SK-N-SH (cell line): ENCODE results near the gene EGLN3. TPM values are rescaled to one million over a fixed set of nuclear protein-coding genes. Genes with fewer than 3 reads are reported as not detected.

Source experiments
- CTCF ChIA-PET: fragments of 300-600, 350-600 bp; formaldehyde crosslinking; extraction: SDS; loops from one replicate; lab custom pipeline; 2021; lab: Yijun Ruan, JAX
- POLR2A ChIA-PET: fragments of 350-600 bp; sonication (Branson Sonifier 250); formaldehyde crosslinking; extraction: SDS; loops from one replicate; lab custom pipeline; 2020; ENCODE audit warnings: antibody characterized with exemption, inconsistent platforms; lab: Yijun Ruan, JAX
- DNase-seq: peaks from one replicate; pipeline ENCODE4 v3.0.0; 2012
- H2AFZ ChIP-seq: fragments of 200-600 bp; sonication (generic); 2 replicates; pipeline ENCODE4 v1.8.1; 2016; ENCODE audit warnings: antibody characterized with exemption, mild to moderate bottlenecking, low read depth
- H3F3A ChIP-seq: fragments of 200-600 bp; sonication (generic); replicated peaks from 2 replicates; pipeline ENCODE3; 2016; ENCODE audit warnings: antibody characterized with exemption, mild to moderate bottlenecking; ENCODE audit not compliant: insufficient read depth
- H3K27ac ChIP-seq, 2 experiments: fragments of 200-500 bp in 1 of 2; fragments of 200-600 bp in 1 of 2; sonication (Bioruptor generic) in 1 of 2; sonication (generic), shearing (Covaris generic) in 1 of 2; 2 replicates each; pipeline versions ENCODE4 v1.5.1 to v1.6.1; 2014 to 2016; ENCODE audit warnings: low read depth in 2 of 2, inconsistent platforms in 1 of 2, low read length in 1 of 2, mild to moderate bottlenecking in 1 of 2, mixed read lengths in 1 of 2
- H3K27me3 ChIP-seq: fragments of 200-600 bp; sonication (generic), shearing (Covaris generic); 2 replicates; pipeline ENCODE4 v1.6.1; 2016; ENCODE audit warnings: mixed run types; ENCODE audit not compliant: insufficient read depth
- H3K36me3 ChIP-seq, 2 experiments: fragments of 200-500 bp in 1 of 2; fragments of 200-600 bp in 1 of 2; sonication (Bioruptor generic) in 1 of 2; sonication (generic) in 1 of 2; replicated peaks in 1 of 2; 2 replicates each; pipeline versions ENCODE3 to v1.5.1; 2014 to 2016; ENCODE audit warnings: low read length in 1 of 2, mild to moderate bottlenecking in 1 of 2; ENCODE audit not compliant: insufficient read depth in 2 of 2, control insufficient read depth in 1 of 2
- H3K4me1 ChIP-seq, 2 experiments: fragments of 200-500 bp in 1 of 2; fragments of 200-600 bp in 1 of 2; sonication (Bioruptor generic) in 1 of 2; sonication (generic), shearing (Covaris generic) in 1 of 2; 2 replicates each; pipeline versions ENCODE4 v1.5.1 to v1.6.1; 2014 to 2016; ENCODE audit warnings: low read depth in 1 of 2, low read length in 1 of 2, mixed run types in 1 of 2; ENCODE audit not compliant: insufficient read depth in 2 of 2, control insufficient read depth in 1 of 2
- H3K4me2 ChIP-seq: fragments of 200-600 bp; sonication (generic), shearing (Covaris generic); 2 replicates; pipeline ENCODE4 v1.6.1; 2017; ENCODE audit warnings: mixed run types
- H3K4me3 ChIP-seq, 2 experiments: fragments of 200-500 bp in 1 of 2; fragments of 200-600 bp in 1 of 2; sonication (Bioruptor generic) in 1 of 2; sonication (generic), shearing (Covaris generic) in 1 of 2; 2 replicates each; pipeline versions ENCODE4 v1.5.1 to v1.8.1; 2014 to 2016; ENCODE audit warnings: low read depth in 2 of 2, inconsistent platforms in 1 of 2, low read length in 1 of 2, mild to moderate bottlenecking in 1 of 2, mixed read lengths in 1 of 2, moderate library complexity in 1 of 2
- H3K79me2 ChIP-seq: fragments of 200-600 bp; sonication (generic); 2 replicates; pipeline ENCODE4 v1.8.1; 2017; ENCODE audit warnings: mild to moderate bottlenecking; ENCODE audit not compliant: insufficient read depth
- H3K9ac ChIP-seq: fragments of 200-600 bp; sonication (generic); 2 replicates; pipeline ENCODE4 v1.6.1; 2017; ENCODE audit warnings: mixed run types
- H3K9me2 ChIP-seq: fragments of 200-600 bp; sonication (generic); 2 replicates; pipeline ENCODE4 v1.6.1; 2017; ENCODE audit warnings: mixed run types
- H3K9me3 ChIP-seq: fragments of 200-600 bp; sonication (generic); 2 replicates; pipeline ENCODE4 v1.6.1; 2017; ENCODE audit warnings: mixed run types, mild to moderate bottlenecking, moderate library complexity
- H4K20me1 ChIP-seq: fragments of 200-600 bp; sonication (generic); 2 replicates; pipeline ENCODE4 v1.6.1; 2017; ENCODE audit warnings: mild to moderate bottlenecking, mixed run types; ENCODE audit not compliant: insufficient read depth
- ELF1 ChIP-seq: IDR thresholded peaks from 2 replicates; pipeline ENCODE4 v1.4.0; 2012
- FOSL2 ChIP-seq: IDR thresholded peaks from 2 replicates; pipeline ENCODE4 v1.4.0; 2012; ENCODE audit warnings: low read depth, mild to moderate bottlenecking, moderate library complexity, borderline replicate concordance
- FOXJ3 ChIP-seq: sonication (generic); formaldehyde crosslinking; IDR thresholded peaks from 2 replicates; pipeline ENCODE4 v1.5.1; 2020; ENCODE audit warnings: mild to moderate bottlenecking, missing genetic modification reagents
- FOXM1 ChIP-seq: IDR thresholded peaks from 2 replicates; pipeline ENCODE4 v1.4.0; 2012; ENCODE audit warnings: low read depth, mild to moderate bottlenecking
- GATA2 ChIP-seq: sonication (generic); formaldehyde crosslinking; IDR thresholded peaks from 2 replicates; pipeline ENCODE4 v1.5.0; 2020; ENCODE audit warnings: mild to moderate bottlenecking, missing genetic modification reagents
- IRF3 ChIP-seq: fragments of 150-350 bp; IDR thresholded peaks from 2 replicates; pipeline ENCODE4 v1.6.1; 2016; ENCODE audit warnings: mild to moderate bottlenecking, low read depth, low read length
- JUND ChIP-seq: IDR thresholded peaks from 2 replicates; pipeline ENCODE4 v1.4.0; 2012
- MEF2A ChIP-seq: IDR thresholded peaks from 2 replicates; pipeline ENCODE4 v1.4.0; 2012; ENCODE audit warnings: low read depth, borderline replicate concordance
- MXI1 ChIP-seq: IDR thresholded peaks from 2 replicates; pipeline ENCODE4 v1.6.1; 2012; ENCODE audit warnings: mild to moderate bottlenecking, low read depth, low read length, improper control_type of control experiment
- NRF1 ChIP-seq: IDR thresholded peaks from 2 replicates; pipeline ENCODE4 v1.6.1; 2012; ENCODE audit warnings: low read depth, mild to moderate bottlenecking, low read length
- PBX3 ChIP-seq: IDR thresholded peaks from 2 replicates; pipeline ENCODE4; 2012
- POLR2AphosphoS5 ChIP-seq: IDR thresholded peaks from 2 replicates; pipeline ENCODE4 v1.6.1; 2012; ENCODE audit warnings: low read depth, low read length
- RAD21 ChIP-seq: IDR thresholded peaks from 2 replicates; pipeline ENCODE4 v1.6.1; 2012; ENCODE audit warnings: mild to moderate bottlenecking, low read length
- RCOR1 ChIP-seq: fragments of 150-350 bp; IDR thresholded peaks from 2 replicates; pipeline ENCODE4 v1.6.1; 2017; ENCODE audit warnings: antibody characterized with exemption, low read length
- RXRA ChIP-seq: IDR thresholded peaks from 2 replicates; pipeline ENCODE4 v1.4.0; 2012; ENCODE audit warnings: low read depth, mild to moderate bottlenecking, borderline replicate concordance
- TCF12 ChIP-seq: IDR thresholded peaks from 2 replicates; pipeline ENCODE4 v1.4.0; 2012
- TEAD4 ChIP-seq: IDR thresholded peaks from 2 replicates; pipeline ENCODE4 v1.4.0; 2012; ENCODE audit warnings: mild to moderate bottlenecking, borderline replicate concordance; ENCODE audit not compliant: insufficient read depth
- YY1 ChIP-seq: IDR thresholded peaks from 2 replicates; pipeline ENCODE4 v1.4.0; 2012; ENCODE audit warnings: low read depth, mild to moderate bottlenecking
- ZBTB33 ChIP-seq: IDR thresholded peaks from 2 replicates; pipeline ENCODE4 v1.4.0; 2012; ENCODE audit warnings: low read depth, borderline replicate concordance
- WGBS: methylation state at CpG from one replicate; pipeline ENCODE4 v1.1.6; 2017; ENCODE audit warnings: low lambda C conversion rate; 5-methylcytosine and 5-hydroxymethylcytosine counted together
- polyA plus RNA-seq, 3 experiments: library from polyadenylated mRNA; depleted of rRNA; stranded (reverse); fragments of >200 nt; gene quantifications; 2 replicates each; pipeline ENCODE4 v1.2.3, GENCODE V29; 2012
- TF ChIP-seq, protein P1 (sequence below): fragments of 200-600 bp; sonication (generic); IDR thresholded peaks from 2 replicates; pipeline ENCODE4 v1.6.1; 2017; ENCODE audit warnings: antibody characterized with exemption, mild to moderate bottlenecking, moderate library complexity

EGLN3 gene
- polyA plus RNA-seq, 1 of the 3 experiments (the other 2 are of a cell fraction): 0.31 TPM

DNA sequence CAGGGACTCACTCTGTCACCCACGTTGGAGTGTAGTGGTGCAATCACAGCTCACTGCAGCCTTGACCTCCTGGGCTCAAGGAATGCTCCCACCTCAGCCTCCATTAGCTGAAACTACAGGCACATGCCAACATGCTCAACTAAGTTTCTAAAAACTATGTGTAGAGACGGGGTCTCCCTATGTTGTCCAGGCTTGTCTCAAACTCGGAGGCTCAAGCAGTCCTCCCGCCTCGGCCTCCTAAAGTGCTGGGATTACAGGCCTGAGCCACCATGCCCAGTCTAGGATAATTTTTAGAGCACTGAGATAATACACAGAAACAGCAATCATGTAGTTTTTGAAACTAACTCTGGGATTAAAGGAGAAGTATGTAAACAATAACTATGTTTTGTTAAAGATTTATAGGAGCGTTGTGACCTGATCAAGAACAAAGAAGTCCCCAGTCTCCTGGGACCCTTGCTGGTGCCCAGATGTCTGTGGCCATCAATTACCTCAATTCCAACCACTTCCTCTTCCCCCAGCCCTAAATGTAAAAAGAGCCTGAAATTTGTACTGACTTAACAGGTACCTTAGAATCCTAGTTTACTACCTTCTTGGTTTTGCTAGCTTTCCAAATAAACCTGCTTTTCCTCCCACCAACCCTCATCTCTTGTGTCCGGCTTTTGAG lies 28.9 kb upstream of the EGLN3 start:
- Histone ChIP-seq H3K27ac (no peak overlapping the region), H2AFZ (no peak overlapping the region), H3K79me2 (no peaks in the 10 kb centered on the region), H3K36me3 (no peaks in the 10 kb centered on the region), H3K9me2 (no peaks in the 10 kb centered on the region), H3K4me2 (no peak overlapping the region), H4K20me1 (no peaks in the 10 kb centered on the region), H3K9me3 (no peaks in the 10 kb centered on the region), H3K27me3 (no peaks in the 10 kb centered on the region), H3K9ac (no peak overlapping the region), H3K4me1 (peaks cover 0 to 10% of the 10 kb centered on the region in 2 experiments; a peak in 2 of 4 replicates), H3F3A (no peaks in the 10 kb centered on the region), H3K4me3 (no peak overlapping the region)
- whole genome bisulfite sequencing: 51% methylated on average over 7 of the region's 7 CpGs
- DNase-seq: no peak
- POLR2A ChIA-PET: no interaction called here
- CTCF ChIA-PET: interaction anchor here (1.1 kb wide), 1 partner anchor 10 kb away, joined by 3 read pairs; no protein-coding TSS in a partner anchor
- TF ChIP-seq YY1 (no peak), PBX3 (no peak), IRF3 (no peak), NRF1 (no peak), RAD21 (no peak), POLR2AphosphoS5 (no peak)

DNA sequence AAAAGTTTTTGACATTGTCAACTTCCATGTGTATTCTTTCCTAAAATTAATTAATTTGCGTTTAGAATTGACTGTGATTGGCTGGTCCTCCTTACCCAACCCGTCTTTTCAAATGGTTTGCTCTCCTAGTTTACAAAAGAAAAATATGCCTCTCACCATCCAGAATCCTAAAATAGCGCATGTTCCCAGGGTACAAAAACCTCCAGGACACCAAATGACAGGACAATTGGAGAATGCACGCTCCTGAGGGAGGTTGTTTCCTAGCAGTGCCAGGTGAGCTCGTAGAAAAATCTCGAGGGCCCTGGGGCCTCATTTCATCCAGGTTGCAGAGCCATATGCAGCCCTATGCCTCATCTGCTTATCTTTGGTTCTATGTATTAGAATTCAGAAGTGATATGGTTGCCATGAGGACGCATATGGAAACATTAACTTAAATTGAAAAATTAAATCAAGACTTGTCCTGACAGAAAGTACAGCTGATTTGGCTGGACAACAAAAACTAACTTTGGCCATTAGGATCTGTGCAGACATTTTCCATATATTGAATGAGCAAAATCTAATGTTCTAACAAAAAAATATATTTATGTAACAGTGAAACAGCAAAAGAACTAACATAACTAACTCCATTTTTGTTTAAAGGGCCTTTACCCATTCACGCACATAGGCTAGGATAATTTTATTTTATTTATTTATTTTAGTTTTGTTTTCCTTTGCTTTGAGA lies 28.2 kb upstream of the EGLN3 start:
- H3K27me3 ChIP-seq: no peaks in the 10 kb centered on the region
- 62% methylated on average over 8 of the region's 8 CpGs for WGBS
- no peak overlapping the region for H3K4me2 ChIP-seq
- H3K9me3 ChIP-seq: no peaks in the 10 kb centered on the region
- no peak overlapping the region for H3K4me3 ChIP-seq
- H3K79me2 ChIP-seq: no peaks in the 10 kb centered on the region
- ChIA-PET POLR2A (no interaction called here), CTCF (no interaction called here)
- H2AFZ ChIP-seq: no peak overlapping the region
- H3K36me3 ChIP-seq: no peaks in the 10 kb centered on the region
- no peaks in the 10 kb centered on the region for H3K9me2 ChIP-seq
- H3K9ac ChIP-seq: no peak overlapping the region
- no peaks in the 10 kb centered on the region for H3F3A ChIP-seq
- peaks cover 0 to 10% of the 10 kb centered on the region in 2 experiments; a peak in 2 of 4 replicates for H3K4me1 ChIP-seq
- peak; percentile 65 for DNase-seq
- no peak overlapping the region; a peak in 1 of 4 replicates for H3K27ac ChIP-seq
- no peaks in the 10 kb centered on the region for H4K20me1 ChIP-seq
- TF ChIP-seq MXI1 (peak; percentile 40; the same call in 1 of the 2 replicates), RCOR1 (peak; percentile 98), TCF12 (no peak), ELF1 (no peak), ZBTB33 (no peak), POLR2AphosphoS5 (no peak), RXRA (no peak), TEAD4 (no peak), PBX3 (no peak), GATA2 (peak; percentile 78), JUND (no peak), FOXJ3 (CRISPR knock-in tag) (no peak), FOXM1 (no peak), MEF2A (no peak), FOSL2 (no peak)
- TF ChIP-seq, protein P1, sequence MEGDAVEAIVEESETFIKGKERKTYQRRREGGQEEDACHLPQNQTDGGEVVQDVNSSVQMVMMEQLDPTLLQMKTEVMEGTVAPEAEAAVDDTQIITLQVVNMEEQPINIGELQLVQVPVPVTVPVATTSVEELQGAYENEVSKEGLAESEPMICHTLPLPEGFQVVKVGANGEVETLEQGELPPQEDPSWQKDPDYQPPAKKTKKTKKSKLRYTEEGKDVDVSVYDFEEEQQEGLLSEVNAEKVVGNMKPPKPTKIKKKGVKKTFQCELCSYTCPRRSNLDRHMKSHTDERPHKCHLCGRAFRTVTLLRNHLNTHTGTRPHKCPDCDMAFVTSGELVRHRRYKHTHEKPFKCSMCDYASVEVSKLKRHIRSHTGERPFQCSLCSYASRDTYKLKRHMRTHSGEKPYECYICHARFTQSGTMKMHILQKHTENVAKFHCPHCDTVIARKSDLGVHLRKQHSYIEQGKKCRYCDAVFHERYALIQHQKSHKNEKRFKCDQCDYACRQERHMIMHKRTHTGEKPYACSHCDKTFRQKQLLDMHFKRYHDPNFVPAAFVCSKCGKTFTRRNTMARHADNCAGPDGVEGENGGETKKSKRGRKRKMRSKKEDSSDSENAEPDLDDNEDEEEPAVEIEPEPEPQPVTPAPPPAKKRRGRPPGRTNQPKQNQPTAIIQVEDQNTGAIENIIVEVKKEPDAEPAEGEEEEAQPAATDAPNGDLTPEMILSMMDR: no peak
